ENCODE data around the gene NFIX. TPM values are rescaled to one million over a fixed set of nuclear protein-coding genes. Genes with fewer than 3 reads are reported as not detected.

The NFIX gene
- total and polyA plus RNA-seq, 2 of the 13 experiments (the other 11 are each of a cell fraction or from before 2014, with no cell fraction given): 3.4 to 5.4 TPM

GRCh38 chr19:13060233-13060963, 65.1 kb downstream of the NFIX start (continued):
- TF ChIP-seq ZNF770 (CRISPR knock-in tag; IDR thresholded peaks at IDR 0.05): 0 out of 2 replicates have a peak, but pooled peaks have one; percentile 13
- peak; percentile 95 for TF ChIP-seq ZSCAN21 (CRISPR knock-in tag; IDR thresholded peaks at IDR 0.05; ENCODE audit: borderline replicate concordance)
- TF ChIP-seq ZNF652 (CRISPR knock-in tag; IDR thresholded peaks at IDR 0.05; ENCODE audit: borderline replicate concordance, low read depth): no peak
- peak; percentile 82 for TF ChIP-seq ZMYM3 (CRISPR knock-in tag; IDR thresholded peaks at IDR 0.05)
- TF ChIP-seq, protein P1, sequence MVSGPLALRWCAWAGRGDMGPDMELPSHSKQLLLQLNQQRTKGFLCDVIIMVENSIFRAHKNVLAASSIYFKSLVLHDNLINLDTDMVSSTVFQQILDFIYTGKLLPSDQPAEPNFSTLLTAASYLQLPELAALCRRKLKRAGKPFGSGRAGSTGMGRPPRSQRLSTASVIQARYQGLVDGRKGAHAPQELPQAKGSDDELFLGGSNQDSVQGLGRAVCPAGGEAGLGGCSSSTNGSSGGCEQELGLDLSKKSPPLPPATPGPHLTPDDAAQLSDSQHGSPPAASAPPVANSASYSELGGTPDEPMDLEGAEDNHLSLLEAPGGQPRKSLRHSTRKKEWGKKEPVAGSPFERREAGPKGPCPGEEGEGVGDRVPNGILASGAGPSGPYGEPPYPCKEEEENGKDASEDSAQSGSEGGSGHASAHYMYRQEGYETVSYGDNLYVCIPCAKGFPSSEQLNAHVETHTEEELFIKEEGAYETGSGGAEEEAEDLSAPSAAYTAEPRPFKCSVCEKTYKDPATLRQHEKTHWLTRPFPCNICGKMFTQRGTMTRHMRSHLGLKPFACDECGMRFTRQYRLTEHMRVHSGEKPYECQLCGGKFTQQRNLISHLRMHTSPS (CRISPR knock-in tag; IDR thresholded peaks at IDR 0.05; ENCODE audit: low read depth): peak; percentile 90
- TF ChIP-seq RBM22 (optimal IDR thresholded peaks at IDR 0.05; ENCODE audit: low read length): peak; percentile 54
- peak; percentile 85 for TF ChIP-seq NR2F6 (IDR thresholded peaks at IDR 0.05)
- TF ChIP-seq NR2F6 (CRISPR knock-in tag; IDR thresholded peaks at IDR 0.05): peak; percentile 88; the same call in 1 of the 2 replicates
- peak; percentile 82; the same call in 1 of the 2 replicates for TF ChIP-seq ZNF609 (CRISPR knock-in tag; IDR thresholded peaks at IDR 0.05; ENCODE audit: borderline replicate concordance)
- 0 out of 2 replicates have a peak, but pooled peaks have one; percentile 14 for TF ChIP-seq TAF1 (CRISPR knock-in tag; IDR thresholded peaks at IDR 0.05)
- peak; percentile 82 for TF ChIP-seq ZNF746 (CRISPR knock-in tag; IDR thresholded peaks at IDR 0.05)
- TF ChIP-seq ARNT2 (CRISPR knock-in tag; IDR thresholded peaks at IDR 0.05; ENCODE audit: low read depth): peak; percentile 67; the same call in 1 of the 2 replicates
- TF ChIP-seq, protein P2, sequence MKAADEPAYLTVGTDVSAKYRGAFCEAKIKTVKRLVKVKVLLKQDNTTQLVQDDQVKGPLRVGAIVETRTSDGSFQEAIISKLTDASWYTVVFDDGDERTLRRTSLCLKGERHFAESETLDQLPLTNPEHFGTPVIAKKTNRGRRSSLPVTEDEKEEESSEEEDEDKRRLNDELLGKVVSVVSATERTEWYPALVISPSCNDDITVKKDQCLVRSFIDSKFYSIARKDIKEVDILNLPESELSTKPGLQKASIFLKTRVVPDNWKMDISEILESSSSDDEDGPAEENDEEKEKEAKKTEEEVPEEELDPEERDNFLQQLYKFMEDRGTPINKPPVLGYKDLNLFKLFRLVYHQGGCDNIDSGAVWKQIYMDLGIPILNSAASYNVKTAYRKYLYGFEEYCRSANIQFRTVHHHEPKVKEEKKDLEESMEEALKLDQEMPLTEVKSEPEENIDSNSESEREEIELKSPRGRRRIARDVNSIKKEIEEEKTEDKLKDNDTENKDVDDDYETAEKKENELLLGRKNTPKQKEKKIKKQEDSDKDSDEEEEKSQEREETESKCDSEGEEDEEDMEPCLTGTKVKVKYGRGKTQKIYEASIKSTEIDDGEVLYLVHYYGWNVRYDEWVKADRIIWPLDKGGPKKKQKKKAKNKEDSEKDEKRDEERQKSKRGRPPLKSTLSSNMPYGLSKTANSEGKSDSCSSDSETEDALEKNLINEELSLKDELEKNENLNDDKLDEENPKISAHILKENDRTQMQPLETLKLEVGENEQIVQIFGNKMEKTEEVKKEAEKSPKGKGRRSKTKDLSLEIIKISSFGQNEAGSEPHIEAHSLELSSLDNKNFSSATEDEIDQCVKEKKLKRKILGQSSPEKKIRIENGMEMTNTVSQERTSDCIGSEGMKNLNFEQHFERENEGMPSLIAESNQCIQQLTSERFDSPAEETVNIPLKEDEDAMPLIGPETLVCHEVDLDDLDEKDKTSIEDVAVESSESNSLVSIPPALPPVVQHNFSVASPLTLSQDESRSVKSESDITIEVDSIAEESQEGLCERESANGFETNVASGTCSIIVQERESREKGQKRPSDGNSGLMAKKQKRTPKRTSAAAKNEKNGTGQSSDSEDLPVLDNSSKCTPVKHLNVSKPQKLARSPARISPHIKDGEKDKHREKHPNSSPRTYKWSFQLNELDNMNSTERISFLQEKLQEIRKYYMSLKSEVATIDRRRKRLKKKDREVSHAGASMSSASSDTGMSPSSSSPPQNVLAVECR (CRISPR knock-in tag; IDR thresholded peaks at IDR 0.05; ENCODE audit: borderline replicate concordance): peak; percentile 66
- TF ChIP-seq ZFP36 (IDR thresholded peaks at IDR 0.05; ENCODE audit: borderline replicate concordance, low read depth, low read length, partially characterized antibody): no peak
- no peak for TF ChIP-seq FOXP1 (IDR thresholded peaks at IDR 0.05)
- peak; percentile 14; the same call in 1 of the 2 replicates for TF ChIP-seq FOXP1 (CRISPR knock-in tag; IDR thresholded peaks at IDR 0.05)
- TF ChIP-seq CBFB (CRISPR knock-in tag; IDR thresholded peaks at IDR 0.05): peak; percentile 32; the same call in 1 of the 2 replicates
